ENCODE results near the gene GALNT16.

- no peak for TF ChIP-seq CTCF (IDR thresholded peaks at IDR 0.05)
- TF ChIP-seq EZH2 (IDR thresholded peaks at IDR 0.05; ENCODE audit: borderline replicate concordance, insufficient read depth, low read depth, low read length, poor library complexity, severe bottlenecking), result no peak
Observed at GRCh38 chr14:69351911-69352310, 92.0 kb downstream of the GALNT16 start.
